A673 (cell line): Measurements from ENCODE around the gene EGLN2.

ENCODE experiments used
- EZH2 ChIP-seq: fragments of 200-600 bp; sonication (generic); IDR thresholded peaks from 2 replicates; pipeline ENCODE4 v1.6.1; 2017; ENCODE audit warnings: borderline replicate concordance, low read depth, mild to moderate bottlenecking, mixed read lengths, antibody characterized with exemption, low read length; ENCODE audit not compliant: poor library complexity, severe bottlenecking
- TF ChIP-seq, protein P1 (sequence below): fragments of 300-800, 200-600 bp; sonication (generic); conservative IDR thresholded peaks from 2 replicates; pipeline ENCODE4 v1.5.1; 2017; ENCODE audit warnings: low read depth, mild to moderate bottlenecking, antibody characterized with exemption, low read length, moderate library complexity, mixed read lengths

DNA sequence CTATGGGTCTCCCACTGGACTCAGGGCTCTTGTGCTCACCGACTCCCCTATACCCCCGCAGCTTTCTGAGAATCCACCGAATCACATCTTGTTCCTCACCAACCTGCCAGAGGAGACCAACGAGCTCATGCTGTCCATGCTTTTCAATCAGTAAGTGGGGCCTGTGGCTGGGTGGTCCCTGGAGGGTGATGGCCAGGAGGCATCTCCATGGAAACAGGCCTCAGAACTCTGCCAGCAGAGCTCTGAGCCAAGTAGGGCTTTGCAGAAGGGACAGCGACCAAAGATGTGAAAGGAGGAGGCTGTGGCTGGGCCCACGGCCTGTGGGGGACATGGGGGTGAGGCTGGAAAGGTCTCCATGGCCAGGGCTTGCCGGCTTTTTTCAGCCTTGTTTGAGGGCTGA is 35.5 kb upstream of the EGLN2 start:
- TF ChIP-seq, protein P1, sequence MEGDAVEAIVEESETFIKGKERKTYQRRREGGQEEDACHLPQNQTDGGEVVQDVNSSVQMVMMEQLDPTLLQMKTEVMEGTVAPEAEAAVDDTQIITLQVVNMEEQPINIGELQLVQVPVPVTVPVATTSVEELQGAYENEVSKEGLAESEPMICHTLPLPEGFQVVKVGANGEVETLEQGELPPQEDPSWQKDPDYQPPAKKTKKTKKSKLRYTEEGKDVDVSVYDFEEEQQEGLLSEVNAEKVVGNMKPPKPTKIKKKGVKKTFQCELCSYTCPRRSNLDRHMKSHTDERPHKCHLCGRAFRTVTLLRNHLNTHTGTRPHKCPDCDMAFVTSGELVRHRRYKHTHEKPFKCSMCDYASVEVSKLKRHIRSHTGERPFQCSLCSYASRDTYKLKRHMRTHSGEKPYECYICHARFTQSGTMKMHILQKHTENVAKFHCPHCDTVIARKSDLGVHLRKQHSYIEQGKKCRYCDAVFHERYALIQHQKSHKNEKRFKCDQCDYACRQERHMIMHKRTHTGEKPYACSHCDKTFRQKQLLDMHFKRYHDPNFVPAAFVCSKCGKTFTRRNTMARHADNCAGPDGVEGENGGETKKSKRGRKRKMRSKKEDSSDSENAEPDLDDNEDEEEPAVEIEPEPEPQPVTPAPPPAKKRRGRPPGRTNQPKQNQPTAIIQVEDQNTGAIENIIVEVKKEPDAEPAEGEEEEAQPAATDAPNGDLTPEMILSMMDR, result no peak
- no peak for TF ChIP-seq EZH2
